Tibial nerve (tissue), 4 donors: ENCODE data around the gene AGBL1. TPM values are rescaled to one million over a fixed set of nuclear protein-coding genes. Genes with fewer than 3 reads are reported as not detected.
A peak's percentile ranks its signal among the peaks of the same experiment; 100 is the strongest.

ENCODE experiments used
- DNase-seq, 2 donors: peaks; one replicate each; pipeline ENCODE4 v3.0.0-alpha.2; 2019; ENCODE audit warnings: low spot score in 2 of 2
- H3K27ac ChIP-seq, 4 donors: fragments of 200-600 bp; sonication (generic) in 3 of 4; one replicate each; pipeline ENCODE4 v1.5.1; 2017 to 2019; ENCODE audit warnings: mild to moderate bottlenecking in 1 of 4
- H3K27me3 ChIP-seq, 2 donors: fragments of 200-600 bp; sonication (generic) in 1 of 2; one replicate each; pipeline versions ENCODE4 v1.5.1 to v1.6.0; 2017 to 2019
- H3K36me3 ChIP-seq, 3 donors: fragments of 200-600 bp; sonication (generic); one replicate each; pipeline ENCODE4 v1.5.1; 2018 to 2019
- H3K4me1 ChIP-seq, 4 donors: fragments of 200-600 bp; sonication (generic) in 3 of 4; one replicate each; pipeline ENCODE4 v1.5.1; 2017 to 2019
- H3K4me3 ChIP-seq, 4 donors: fragments of 200-600 bp; sonication (generic) in 3 of 4; one replicate each; pipeline ENCODE4 v1.5.1; 2017 to 2019; ENCODE audit warnings: mild to moderate bottlenecking in 1 of 4, moderate library complexity in 1 of 4
- H3K9me3 ChIP-seq, 4 donors: fragments of 200-600 bp; sonication (generic) in 3 of 4; one replicate each; pipeline ENCODE4 v1.5.1; 2017 to 2019
- EP300 ChIP-seq, 2 donors: sonication (generic); formaldehyde crosslinking; IDR thresholded peaks; one replicate each; pipeline ENCODE4 v1.6.1; 2017; ENCODE audit warnings: antibody characterized with exemption in 2 of 2, mild to moderate bottlenecking in 1 of 2
- POLR2A ChIP-seq, 2 donors: fragments of 450-650 bp; IDR thresholded peaks; one replicate each; pipeline ENCODE4 v1.6.1; 2017; ENCODE audit warnings: antibody characterized with exemption in 2 of 2, mild to moderate bottlenecking in 2 of 2, moderate library complexity in 2 of 2
- WGBS, 2 donors: methylation state at CpG; one replicate each; pipeline ENCODE4 v1.1.5; 2018; 5-methylcytosine and 5-hydroxymethylcytosine counted together
- total RNA-seq, 4 donors: library from RNA; depleted of rRNA; stranded (reverse); fragments of >200 nt; gene quantifications; one replicate each; pipeline ENCODE4 v1.1.0, GENCODE V29; 2016
- TF ChIP-seq, protein P1 (sequence below), 5 experiments: fragments of 200-600 bp in 3 of 5; fragments of 450-650 bp in 2 of 5; sonication (generic) in 3 of 5; IDR thresholded peaks; one replicate each; pipeline ENCODE4 v1.5.1; 2016 to 2019; ENCODE audit warnings: antibody characterized with exemption in 5 of 5, mild to moderate bottlenecking in 3 of 5, moderate library complexity in 2 of 5

Gene AGBL1
- total RNA-seq, 4 donors from 2014 or later: under 0.01 to 1.2 (median 0.21) TPM; not detected in 1

DNA sequence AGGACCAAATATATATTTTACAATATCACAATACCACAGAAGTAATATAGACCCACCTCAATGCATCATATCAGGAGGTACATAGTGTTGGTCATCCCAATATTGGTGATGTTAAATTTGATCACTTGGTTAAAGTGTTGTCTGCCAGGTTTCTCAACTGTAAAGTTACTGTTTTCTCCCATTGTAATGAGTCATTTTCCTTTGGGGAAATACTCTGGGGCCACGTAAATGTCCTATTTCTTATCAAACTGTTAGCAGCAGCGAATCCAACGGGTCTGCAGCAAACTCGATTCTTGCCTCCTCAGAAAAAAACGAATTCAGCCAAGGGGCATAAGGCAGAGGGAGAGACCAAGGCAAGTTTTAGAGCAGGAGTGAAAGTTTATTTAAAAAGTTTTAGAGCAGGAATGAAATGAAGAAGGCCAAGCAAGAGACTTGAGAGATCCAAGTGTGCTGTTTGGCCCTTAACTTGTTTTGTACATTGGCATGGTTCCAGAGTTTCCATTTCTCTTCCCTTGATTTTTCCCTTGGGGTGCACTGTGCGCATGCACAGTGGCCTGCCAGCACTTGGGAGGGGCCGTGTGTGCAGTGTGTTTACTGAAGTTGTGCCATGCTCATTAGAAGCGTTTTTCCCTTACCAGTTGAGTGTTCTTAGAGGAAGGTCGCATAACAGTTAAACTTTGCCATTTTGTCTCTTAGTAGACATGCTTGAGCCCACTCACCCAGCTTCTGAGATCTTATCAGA, 512.5 kb downstream of the AGBL1 start:
- Histone ChIP-seq H3K36me3 (no peaks in the 10 kb centered on the region), H3K27ac (peak overlapping the region in 2 of 4 donors; percentile 52 to 56), H3K9me3 (no peaks in the 10 kb centered on the region), H3K4me3 (peak overlapping the region in 1 of 4 donors; percentile 5), H3K4me1 (peaks cover 0 to 7% (median 0%) of the 10 kb centered on the region in 4 donors), H3K27me3 (no peaks in the 10 kb centered on the region)
- TF ChIP-seq, protein P1, sequence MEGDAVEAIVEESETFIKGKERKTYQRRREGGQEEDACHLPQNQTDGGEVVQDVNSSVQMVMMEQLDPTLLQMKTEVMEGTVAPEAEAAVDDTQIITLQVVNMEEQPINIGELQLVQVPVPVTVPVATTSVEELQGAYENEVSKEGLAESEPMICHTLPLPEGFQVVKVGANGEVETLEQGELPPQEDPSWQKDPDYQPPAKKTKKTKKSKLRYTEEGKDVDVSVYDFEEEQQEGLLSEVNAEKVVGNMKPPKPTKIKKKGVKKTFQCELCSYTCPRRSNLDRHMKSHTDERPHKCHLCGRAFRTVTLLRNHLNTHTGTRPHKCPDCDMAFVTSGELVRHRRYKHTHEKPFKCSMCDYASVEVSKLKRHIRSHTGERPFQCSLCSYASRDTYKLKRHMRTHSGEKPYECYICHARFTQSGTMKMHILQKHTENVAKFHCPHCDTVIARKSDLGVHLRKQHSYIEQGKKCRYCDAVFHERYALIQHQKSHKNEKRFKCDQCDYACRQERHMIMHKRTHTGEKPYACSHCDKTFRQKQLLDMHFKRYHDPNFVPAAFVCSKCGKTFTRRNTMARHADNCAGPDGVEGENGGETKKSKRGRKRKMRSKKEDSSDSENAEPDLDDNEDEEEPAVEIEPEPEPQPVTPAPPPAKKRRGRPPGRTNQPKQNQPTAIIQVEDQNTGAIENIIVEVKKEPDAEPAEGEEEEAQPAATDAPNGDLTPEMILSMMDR (IDR thresholded peaks at IDR 0.05): no peak
- TF ChIP-seq EP300 (IDR thresholded peaks at IDR 0.05) (peak in 1 of 2 donors; percentile 35), POLR2A (IDR thresholded peaks at IDR 0.05) (no peak)
- WGBS, 2 donors: 42 to 45% methylated on average over 9 of the region's 9 CpGs
- peak; percentile 53 to 66 for DNase-seq

DNA sequence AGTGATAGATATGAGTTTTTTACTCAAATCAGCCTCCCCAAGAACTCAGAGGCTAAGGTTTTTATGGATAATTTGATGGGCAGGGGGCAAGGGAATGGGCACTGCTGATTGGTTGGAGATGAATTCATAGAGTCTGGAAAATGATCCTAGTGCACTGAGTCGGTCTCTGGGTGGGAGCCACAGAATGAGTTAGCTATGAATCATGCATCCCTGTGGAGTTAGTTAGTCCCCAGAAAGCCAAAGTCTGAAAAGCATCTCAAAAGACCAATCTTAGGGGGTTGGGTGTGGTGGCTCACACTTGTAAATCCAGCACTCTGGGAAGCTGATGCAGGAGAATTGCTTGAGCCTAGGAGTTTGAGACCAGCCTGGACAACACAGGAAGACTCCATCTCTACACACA, 516.1 kb downstream of the AGBL1 start:
- no peak for DNase-seq
- Histone ChIP-seq H3K27me3 (no peaks in the 10 kb centered on the region), H3K36me3 (no peaks in the 10 kb centered on the region), H3K4me3 (no peak overlapping the region), H3K9me3 (no peaks in the 10 kb centered on the region), H3K27ac (no peak overlapping the region), H3K4me1 (peaks cover 0 to 7% (median 0%) of the 10 kb centered on the region in 4 donors)
- TF ChIP-seq EP300 (IDR thresholded peaks at IDR 0.05) (no peak), POLR2A (IDR thresholded peaks at IDR 0.05) (no peak)
- TF ChIP-seq, protein P1 (IDR thresholded peaks at IDR 0.05): no peak
- 65 to 75% methylated on average over 1 of the region's 1 CpG for WGBS, 2 donors

DNA sequence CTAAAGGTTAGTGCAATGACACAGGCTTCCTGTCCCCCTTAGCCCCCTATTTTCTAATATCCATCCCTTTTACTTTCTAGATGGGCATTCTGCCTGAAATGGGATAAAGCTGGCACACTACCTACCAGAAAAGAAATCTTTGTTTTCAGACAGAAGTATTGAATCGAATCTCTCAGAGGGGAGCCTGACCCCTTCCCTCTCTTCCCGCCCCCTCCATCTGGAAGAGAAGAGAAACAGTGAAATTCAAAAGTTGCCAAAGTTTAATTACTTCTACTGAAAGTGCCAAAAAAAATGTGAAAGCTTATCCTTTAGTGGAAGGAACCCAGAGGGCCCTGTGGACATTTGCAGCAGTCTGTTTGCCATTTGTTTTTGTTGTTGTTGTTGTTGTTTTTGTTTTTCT, 523.8 kb downstream of the AGBL1 start:
- no peak overlapping the region for H3K4me3 ChIP-seq
- no peak overlapping the region for H3K27ac ChIP-seq
- DNase-seq: no peak
- H3K9me3 ChIP-seq: no peaks in the 10 kb centered on the region
- no peaks in the 10 kb centered on the region for H3K36me3 ChIP-seq
- H3K27me3 ChIP-seq: no peaks in the 10 kb centered on the region
- TF ChIP-seq EP300 (IDR thresholded peaks at IDR 0.05) (no peak), POLR2A (IDR thresholded peaks at IDR 0.05) (no peak)
- TF ChIP-seq, protein P1 (IDR thresholded peaks at IDR 0.05): no peak
- H3K4me1 ChIP-seq: no peaks in the 10 kb centered on the region
- 27 to 33% methylated on average over 2 of the region's 2 CpGs for WGBS, 2 donors

DNA sequence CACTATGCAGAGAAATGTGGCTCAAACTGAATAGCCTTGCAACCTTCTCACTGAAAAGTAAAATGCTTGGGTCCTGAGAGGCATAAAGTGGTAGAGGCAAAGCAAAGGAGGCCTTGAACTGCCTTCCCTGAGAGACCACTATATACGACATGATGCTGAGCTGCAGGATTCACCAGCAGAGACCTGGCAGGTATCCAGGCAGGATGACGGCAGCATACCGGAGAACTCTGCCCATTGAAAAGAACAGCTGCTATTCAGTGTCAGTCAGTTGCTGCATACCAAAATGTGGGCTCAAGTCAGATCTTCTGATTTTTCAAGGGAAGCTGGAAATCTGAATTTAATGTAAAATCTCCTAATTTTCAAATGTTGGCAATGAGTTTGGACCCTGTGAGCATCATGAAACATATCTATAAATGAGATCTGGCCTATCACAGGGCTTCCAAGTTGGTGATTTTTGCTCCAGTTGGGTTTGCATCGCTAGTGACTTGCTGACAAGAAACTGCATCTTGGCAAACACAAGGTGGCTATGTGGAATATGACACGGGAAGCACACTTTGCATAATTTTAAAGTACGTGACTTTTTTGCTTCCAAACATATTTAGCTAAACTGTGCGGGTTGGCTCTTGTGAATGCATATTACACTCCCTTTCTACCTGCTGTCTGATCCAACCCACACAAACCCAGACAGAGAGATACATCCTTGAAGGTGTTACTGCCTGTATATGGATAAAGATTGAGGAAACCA, 529.0 kb downstream of the AGBL1 start:
- TF ChIP-seq, protein P1 (IDR thresholded peaks at IDR 0.05): no peak
- TF ChIP-seq EP300 (IDR thresholded peaks at IDR 0.05): no peak
- no peak for TF ChIP-seq POLR2A (IDR thresholded peaks at IDR 0.05)
- Histone ChIP-seq H3K27me3 (no peaks in the 10 kb centered on the region), H3K27ac (no peak overlapping the region), H3K36me3 (no peaks in the 10 kb centered on the region), H3K4me3 (no peak overlapping the region), H3K9me3 (no peaks in the 10 kb centered on the region), H3K4me1 (no peaks in the 10 kb centered on the region)
- DNase-seq: no peak
- WGBS, 2 donors: 57 to 60% methylated on average over 7 of the region's 7 CpGs

DNA sequence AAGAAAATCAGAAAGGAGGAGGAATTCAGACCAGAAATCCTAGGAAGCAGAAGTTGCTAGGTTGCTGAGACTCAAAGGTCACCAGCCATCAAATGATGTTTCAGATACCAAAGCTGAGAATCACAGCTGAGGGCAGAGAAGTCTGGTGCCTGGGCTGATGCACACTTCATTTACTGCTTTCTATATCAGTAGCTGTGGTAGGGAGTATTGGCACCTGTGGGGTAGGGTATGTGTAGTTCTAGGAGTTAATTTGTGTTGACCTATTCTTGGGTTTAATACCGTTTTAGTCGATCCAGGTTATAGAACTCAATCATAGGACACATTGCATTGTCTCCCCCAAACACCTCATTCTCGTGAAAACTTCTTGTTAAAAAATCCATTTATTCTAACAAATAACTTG, 529.6 kb downstream of the AGBL1 start:
- Histone ChIP-seq H3K4me3 (no peak overlapping the region), H3K27ac (no peak overlapping the region), H3K9me3 (no peaks in the 10 kb centered on the region), H3K4me1 (no peaks in the 10 kb centered on the region), H3K27me3 (no peaks in the 10 kb centered on the region), H3K36me3 (no peaks in the 10 kb centered on the region)
- WGBS, 2 donors: 89 to 90% methylated on average over 3 of the region's 3 CpGs
- DNase-seq: no peak
- TF ChIP-seq EP300 (IDR thresholded peaks at IDR 0.05) (no peak), POLR2A (IDR thresholded peaks at IDR 0.05) (no peak)
- TF ChIP-seq, protein P1 (IDR thresholded peaks at IDR 0.05): no peak
